A673 (cell line): ENCODE results near the gene GLI2. TPM values are rescaled to one million over a fixed set of nuclear protein-coding genes. Genes with fewer than 3 reads are reported as not detected.

Experiments
- BruUV-seq: library from RNA; stranded (reverse); fragments of 400-500 nt; replicated peaks from 2 replicates; lab custom pipeline; 2021; lab: Mats Ljungman, UMichigan
- CTCF ChIA-PET: fragments of 300-600 bp; sonication (Branson Sonifier 250); formaldehyde crosslinking; loops from one replicate; lab custom pipeline; 2022; ENCODE audit warnings: antibody characterized with exemption; lab: Charles Lee
- POLR2A ChIA-PET: fragments of 300-600 bp; sonication (Branson Sonifier 250); formaldehyde crosslinking; loops from one replicate; lab custom pipeline; 2022; ENCODE audit warnings: antibody characterized with exemption; ENCODE audit not compliant: low non-redundant PET; lab: Charles Lee
- DNase-seq: peaks from one replicate; pipeline ENCODE4 v3.0.0-alpha.2; 2015; ENCODE audit warnings: low spot score
- H3K27ac ChIP-seq: fragments of 200-600 bp; sonication (generic); 2 replicates; pipeline ENCODE4 v1.5.1; 2016; ENCODE audit warnings: mixed run types, low read depth, mild to moderate bottlenecking, mixed read lengths, antibody characterized with exemption, low read length; ENCODE audit not compliant: poor library complexity, severe bottlenecking
- H3K27me3 ChIP-seq: fragments of 200-600 bp; sonication (generic); replicated peaks from 2 replicates; pipeline ENCODE4 v1.6.1; 2017; ENCODE audit warnings: mixed run types, low read depth, mild to moderate bottlenecking, mixed read lengths, antibody characterized with exemption, low read length; ENCODE audit not compliant: insufficient read depth, poor library complexity
- H3K36me3 ChIP-seq: fragments of 200-600 bp; sonication (generic); 2 replicates; pipeline ENCODE4 v1.6.1; 2016; ENCODE audit warnings: mixed run types, mild to moderate bottlenecking, mixed read lengths, antibody characterized with exemption, low read length; ENCODE audit not compliant: insufficient read depth, poor library complexity, severe bottlenecking
- H3K4me1 ChIP-seq: fragments of 200-600 bp; sonication (generic); 2 replicates; pipeline ENCODE4 v1.6.1; 2017; ENCODE audit warnings: mixed run types, mild to moderate bottlenecking, mixed read lengths, antibody characterized with exemption, low read length; ENCODE audit not compliant: insufficient read depth, poor library complexity, severe bottlenecking
- H3K4me3 ChIP-seq: fragments of 200-600 bp; sonication (generic); 2 replicates; pipeline ENCODE4 v1.5.1; 2016; ENCODE audit warnings: low read depth, mixed run types, mild to moderate bottlenecking, mixed read lengths, low read length; ENCODE audit not compliant: poor library complexity, severe bottlenecking
- H3K9me3 ChIP-seq: fragments of 200-600 bp; sonication (generic); 2 replicates; pipeline ENCODE4 v1.6.1; 2016; ENCODE audit warnings: mixed run types, low read depth, mild to moderate bottlenecking, mixed read lengths, antibody characterized with exemption, low read length; ENCODE audit not compliant: poor library complexity, severe bottlenecking
- CTCF ChIP-seq: fragments of 300-800, 200-600 bp; sonication (generic); conservative IDR thresholded peaks from 2 replicates; pipeline ENCODE4 v1.5.1; 2017; ENCODE audit warnings: low read depth, mild to moderate bottlenecking, antibody characterized with exemption, low read length, moderate library complexity, mixed read lengths
- EZH2 ChIP-seq: fragments of 200-600 bp; sonication (generic); IDR thresholded peaks from 2 replicates; pipeline ENCODE4 v1.6.1; 2017; ENCODE audit warnings: borderline replicate concordance, low read depth, mild to moderate bottlenecking, mixed read lengths, antibody characterized with exemption, low read length; ENCODE audit not compliant: poor library complexity, severe bottlenecking
- intact Hi-C: fragments of 100-400 bp; cut with micrococcal nuclease; formaldehyde crosslinking; loops from one replicate; pipeline ENCODE4 v1.10.0; 2022; ENCODE audit not compliant: unreplicated experiment
- total RNA-seq: library from RNA; stranded (reverse); gene quantifications from 2 replicates; pipeline ENCODE4 v1.2.3, GENCODE V29; 2021

GLI2 gene
- total RNA-seq, 1 experiment from 2014 or later: 8.1 TPM

- no peak for DNase-seq
- no peak for TF ChIP-seq CTCF
- no peak for TF ChIP-seq EZH2
- Histone ChIP-seq H3K27me3 (no peaks in the 10 kb centered on the region), H3K4me3 (peak overlapping the region; percentile 70), H3K4me1 (peaks cover 25% of the 10 kb centered on the region), H3K27ac (peak overlapping the region; percentile 80), H3K36me3 (no peaks in the 10 kb centered on the region), H3K9me3 (no peaks in the 10 kb centered on the region)
- intact Hi-C loops: loop anchor here (10.0 kb wide), 1 partner anchor 200 kb away; no protein-coding TSS in a partner anchor
- ChIA-PET POLR2A (no interaction called here), CTCF (interaction anchor here (0.6 to 0.7 kb wide), 3 partner anchors 31 to 708 kb away, joined by 3 read pairs; no protein-coding TSS in a partner anchor)
- no TSS peak for BruUV-seq
These were observed 577 bp upstream of the GLI2 start for GRCh38 chr2:120734930-120735651.

- Histone ChIP-seq H3K4me1 (peaks cover 37% of the 10 kb centered on the region), H3K4me3 (peak overlapping the region; percentile 70), H3K27ac (peak overlapping the region; percentile 80), H3K9me3 (no peaks in the 10 kb centered on the region), H3K27me3 (no peaks in the 10 kb centered on the region), H3K36me3 (no peaks in the 10 kb centered on the region)
- ChIA-PET POLR2A (no interaction called here), CTCF (interaction anchor here (0.6 to 1.2 kb wide), 3 partner anchors 9 to 484 kb away, joined by 3 read pairs; no protein-coding TSS in a partner anchor)
- BruUV-seq: no TSS peak
- intact Hi-C loops: loop anchor here (10.0 kb wide), 1 partner anchor 199 kb away; no protein-coding TSS in a partner anchor
- no peak for TF ChIP-seq CTCF
- TF ChIP-seq EZH2: no peak
- DNase-seq: peak; percentile 54
These were observed 545 bp downstream of the GLI2 start for GRCh38 chr2:120736202-120736623.

- H3K27ac ChIP-seq: peak overlapping the region; percentile 80
- CTCF ChIA-PET: interaction anchor here (0.6 to 1.2 kb wide), 2 partner anchors 338 to 484 kb away, joined by 3 to 4 read pairs; no protein-coding TSS in a partner anchor
- BruUV-seq: no TSS peak
- H3K9me3 ChIP-seq: no peaks in the 10 kb centered on the region
- H3K36me3 ChIP-seq: no peaks in the 10 kb centered on the region
- H3K27me3 ChIP-seq: no peaks in the 10 kb centered on the region
- intact Hi-C loops: loop anchor here (10.0 kb wide), 1 partner anchor 198 kb away; no protein-coding TSS in a partner anchor
- TF ChIP-seq CTCF (no peak), EZH2 (no peak)
- peak; percentile 93 for DNase-seq
- peaks cover 42% of the 10 kb centered on the region for H3K4me1 ChIP-seq
- POLR2A ChIA-PET: no interaction called here
- peak overlapping the region; percentile 70 for H3K4me3 ChIP-seq
These were observed 1.1 kb downstream of the GLI2 start for GRCh38 chr2:120736624-120737339.
